GM12878 (cell line): ENCODE data around the gene OGFOD3. TPM values are rescaled to one million over a fixed set of nuclear protein-coding genes. Genes with fewer than 3 reads are reported as not detected.

ENCODE experiments used
- ATAC-seq: fragments of 200-7000 bp; cut with Tn5 transposase; 3 replicates; pipeline ENCODE4 v1.9.1; 2020; ENCODE audit warnings: mild to moderate bottlenecking, moderate library complexity
- BruUV-seq: library from RNA; stranded (reverse); fragments of 400-500 nt; replicated peaks from 2 replicates; lab custom pipeline; 2021; lab: Mats Ljungman, UMichigan
- CTCF ChIA-PET: fragments of 300-600 bp; sonication (Branson Sonifier 250); formaldehyde crosslinking; extraction: SDS; loops from one replicate; lab custom pipeline; 2021; ENCODE audit warnings: inconsistent platforms; lab: Yijun Ruan, JAX
- POLR2A ChIA-PET: fragments of 350-600 bp; formaldehyde crosslinking; extraction: SDS; loops from one replicate; lab custom pipeline; 2021; ENCODE audit warnings: inconsistent platforms; lab: Charles Lee
- RAD21 ChIA-PET: fragments of 300-600 bp; sonication (Branson Sonifier 250); formaldehyde crosslinking; loops from one replicate; lab custom pipeline; 2023; ENCODE audit warnings: antibody characterized with exemption; ENCODE audit not compliant: unreplicated experiment; lab: Charles Lee
- SMC1A ChIA-PET: fragments of 300-600 bp; sonication (Branson Sonifier 250); formaldehyde crosslinking; loops from one replicate; lab custom pipeline; 2023; ENCODE audit not compliant: unreplicated experiment, uncharacterized antibody; lab: Charles Lee
- DNase-seq: peaks from one replicate; pipeline ENCODE4 v3.0.0-alpha.2; 2011; ENCODE audit warnings: low read depth, low spot score
- FAIRE-seq: peaks from 3 replicates; lab custom pipeline; 2011; peaks lifted over from hg19 to GRCh38; lab: Jason Lieb, UNC
- H2AFZ ChIP-seq: 2 replicates; pipeline ENCODE4 v1.6.0; 2011; ENCODE audit warnings: low read depth, low read length, control low read depth; ENCODE audit not compliant: control insufficient read depth
- H3K27ac ChIP-seq: 2 replicates; pipeline ENCODE4 v1.5.1; 2011; ENCODE audit warnings: control low read depth; ENCODE audit not compliant: control insufficient read depth, insufficient read depth
- H3K27me3 ChIP-seq, 2 experiments: replicated peaks in 1 of 2; 2 replicates each; pipeline versions ENCODE4 v1.6.0 to v1.6.1; 2011; ENCODE audit warnings: low read length in 1 of 2; ENCODE audit not compliant: control insufficient read depth in 2 of 2, insufficient read depth in 2 of 2
- H3K36me3 ChIP-seq, 2 experiments: 2 replicates each; pipeline ENCODE4 v1.5.1; 2011; ENCODE audit warnings: low read length in 1 of 2; ENCODE audit not compliant: control insufficient read depth in 2 of 2, insufficient read depth in 2 of 2
- H3K4me1 ChIP-seq: 2 replicates; pipeline ENCODE4 v1.6.1; 2011; ENCODE audit warnings: mild to moderate bottlenecking, low read length, moderate library complexity, mixed read lengths; ENCODE audit not compliant: control insufficient read depth, insufficient read depth
- H3K4me2 ChIP-seq: 2 replicates; pipeline ENCODE4 v1.6.0; 2011; ENCODE audit warnings: control low read depth; ENCODE audit not compliant: control insufficient read depth, insufficient read depth
- H3K4me3 ChIP-seq: fragments of 200-600 bp; sonication (generic); 2 replicates; pipeline ENCODE4 v1.5.1; 2016
- H3K79me2 ChIP-seq: 2 replicates; pipeline ENCODE4 v1.6.0; 2011; ENCODE audit warnings: low read length; ENCODE audit not compliant: control insufficient read depth, insufficient read depth
- H3K9ac ChIP-seq: 2 replicates; pipeline ENCODE4 v1.8.0; 2011; ENCODE audit warnings: low read length, control low read depth, mixed read lengths; ENCODE audit not compliant: control insufficient read depth, insufficient read depth
- H3K9me3 ChIP-seq: replicated peaks from 3 replicates; pipeline ENCODE4 v1.5.1; 2011; ENCODE audit warnings: mild to moderate bottlenecking, low read length; ENCODE audit not compliant: control insufficient read depth, insufficient read depth
- H4K20me1 ChIP-seq: 2 replicates; pipeline ENCODE4 v1.6.0; 2011; ENCODE audit not compliant: control insufficient read depth, insufficient read depth
- BHLHE40 ChIP-seq, 2 experiments: fragments of 450-650 bp in 1 of 2; IDR thresholded peaks; 2 replicates each; pipeline ENCODE4 v1.6.1; 2011 to 2017; ENCODE audit warnings: low read depth in 2 of 2, borderline replicate concordance in 1 of 2, improper control_type of control experiment in 1 of 2, low read length in 1 of 2, mild to moderate bottlenecking in 1 of 2
- CHD4 ChIP-seq: fragments of 200-600 bp; sonication (generic); IDR thresholded peaks from 2 replicates; pipeline ENCODE4 v1.6.1; 2016; ENCODE audit warnings: mild to moderate bottlenecking
- DPF2 ChIP-seq: fragments of 450-650 bp; IDR thresholded peaks from 2 replicates; pipeline ENCODE4 v1.6.1; 2017; ENCODE audit warnings: mild to moderate bottlenecking
- EGR1 ChIP-seq, 2 experiments: IDR thresholded peaks; 1 replicate in 1 of 2; 2 replicates in 1 of 2; pipeline ENCODE4 v1.6.1; 2011 to 2012; ENCODE audit warnings: low read depth in 2 of 2, low read length in 2 of 2, borderline replicate concordance in 1 of 2, mild to moderate bottlenecking in 1 of 2, moderate library complexity in 1 of 2
- FOS ChIP-seq: IDR thresholded peaks from 3 replicates; pipeline ENCODE4 v1.6.1; 2011; ENCODE audit warnings: borderline replicate concordance; ENCODE audit not compliant: insufficient read length; ENCODE audit errors: extremely low read depth
- HDGF ChIP-seq: fragments of 450-650 bp; IDR thresholded peaks from 2 replicates; pipeline ENCODE4 v1.6.1; 2016; ENCODE audit warnings: antibody characterized with exemption
- IKZF2 ChIP-seq, 2 experiments: fragments of 450-650 bp; IDR thresholded peaks; 2 replicates each; pipeline ENCODE4 v1.6.1; 2017; ENCODE audit warnings: mild to moderate bottlenecking in 2 of 2, moderate library complexity in 2 of 2
- MLLT1 ChIP-seq: fragments of 450-650 bp; IDR thresholded peaks from 2 replicates; pipeline ENCODE4 v1.6.1; 2016; ENCODE audit warnings: mild to moderate bottlenecking
- MXI1 ChIP-seq: fragments of 150-350 bp; IDR thresholded peaks from 2 replicates; pipeline ENCODE4 v1.6.1; 2011; ENCODE audit warnings: low read depth, mild to moderate bottlenecking, inconsistent platforms, low read length, improper control_type of control experiment
- NBN ChIP-seq: fragments of 450-650 bp; IDR thresholded peaks from 2 replicates; pipeline ENCODE4 v1.6.1; 2016
- NR2F1 ChIP-seq: fragments of 450-650 bp; conservative IDR thresholded peaks from 2 replicates; pipeline ENCODE4 v1.6.1; 2017; ENCODE audit warnings: mild to moderate bottlenecking
- POLR2A ChIP-seq: IDR thresholded peaks from 2 replicates; pipeline ENCODE4 v1.6.1; 2011; ENCODE audit warnings: low read depth, mild to moderate bottlenecking, low read length
- RBBP5 ChIP-seq: fragments of 200-600 bp; sonication (generic); conservative IDR thresholded peaks from 2 replicates; pipeline ENCODE4 v1.6.1; 2016
- SMARCA5 ChIP-seq: fragments of 450-650 bp; IDR thresholded peaks from 2 replicates; pipeline ENCODE4 v1.6.1; 2017; ENCODE audit warnings: mild to moderate bottlenecking
- SUPT20H ChIP-seq: IDR thresholded peaks from 2 replicates; pipeline ENCODE4 v1.6.1; 2011; ENCODE audit warnings: low read depth, mild to moderate bottlenecking, low read length, moderate library complexity, borderline replicate concordance; ENCODE audit not compliant: control insufficient read depth
- TCF12 ChIP-seq: IDR thresholded peaks from 2 replicates; pipeline ENCODE4 v1.6.1; 2011; ENCODE audit warnings: low read depth, mild to moderate bottlenecking, low read length
- ZBTB4 ChIP-seq: fragments of 450-650 bp; formaldehyde crosslinking; IDR thresholded peaks from 2 replicates; pipeline ENCODE4 v1.4.0; 2022; ENCODE audit warnings: mild to moderate bottlenecking, moderate library complexity
- WGBS: methylation state at CpG from one replicate; pipeline ENCODE4 v1.1.6; 2016; ENCODE audit warnings: low lambda C conversion rate; ENCODE audit not compliant: insufficient replicate concordance, insufficient coverage; ENCODE audit errors: missing lambda C conversion rate; 5-methylcytosine and 5-hydroxymethylcytosine counted together
- in situ Hi-C: fragments of 300-500 bp; cut with MboI; formaldehyde crosslinking; loops from 9 replicates; pipeline ENCODE4 v1.14.3; 2018; ENCODE audit warnings: mixed read lengths
- intact Hi-C: fragments of 100-400 bp; cut with micrococcal nuclease; formaldehyde crosslinking; loops from one replicate; pipeline ENCODE4 v1.14.2; 2022; ENCODE audit not compliant: unreplicated experiment
- polyA plus RNA-seq, 11 experiments: library from polyadenylated mRNA; depleted of rRNA in 4 of 11; unstranded in 6 of 11; stranded (reverse) in 5 of 11; fragments of >200 nt; fragmentation: Nextera tagmentation in 4 of 11; fragmentation: Illumina TruSeq in 1 of 11; extraction: Ambion mirVana in 4 of 11; extraction: Trizol in 1 of 11; gene quantifications; 1 replicate in 1 of 11; 2 replicates in 10 of 11; pipeline versions ENCODE4 v1.2.1 to v1.2.3, GENCODE V29; 2011 to 2016; ENCODE audit warnings: inconsistent platforms in 2 of 11, missing spikeins in 2 of 11, low read depth in 1 of 11
- total RNA-seq, 4 experiments: library from RNA; depleted of rRNA in 3 of 4; stranded (reverse); fragments of >200 nt in 3 of 4; fragmentation: Illumina TruSeq in 1 of 4; extraction: Trizol in 1 of 4; gene quantifications; 2 replicates each; pipeline versions ENCODE4 v1.2.1 to v1.2.3, GENCODE V29; 2013 to 2021

Gene OGFOD3
- total and polyA plus RNA-seq, 10 of the 15 experiments (the other 5 are each of a cell fraction or from before 2014, with no cell fraction given): 0.48 to 28.4 (median 18.3) TPM

GRCh38 chr17:82350182-82351030, 68.0 kb downstream of the OGFOD3 start:
- BruUV-seq: no TSS peak
- Histone ChIP-seq H3K27ac (no peak overlapping the region), H3K4me1 (peaks cover 15% of the 10 kb centered on the region), H2AFZ (no peak overlapping the region), H3K27me3 (no peaks in the 10 kb centered on the region), H3K4me2 (no peak overlapping the region), H3K9ac (no peak overlapping the region), H4K20me1 (no peaks in the 10 kb centered on the region), H3K9me3 (no peaks in the 10 kb centered on the region), H3K36me3 (no peaks in the 10 kb centered on the region), H3K79me2 (no peaks in the 10 kb centered on the region), H3K4me3 (no peak overlapping the region)
- FAIRE-seq: no peak
- DNase-seq: no peak
- POLR2A ChIA-PET: interaction anchor here (0.9 to 1.8 kb wide), 4 partner anchors 52 to 69 kb away, joined by 3 to 5 read pairs (median 3); no protein-coding TSS in a partner anchor
- peak; percentile 70 for ATAC-seq
- CTCF ChIA-PET: interaction anchor here (0.6 to 3.7 kb wide), 28 partner anchors 12 to 321 kb away, joined by 3 to 35 read pairs (median 5); partner anchors contain the start of genes HEXD, OGFOD3 and SECTM1
- RAD21 ChIA-PET: interaction anchor here (0.6 to 3.3 kb wide), 19 partner anchors 14 to 320 kb away, joined by 3 to 16 read pairs (median 4); partner anchors contain the start of gene OGFOD3
- SMC1A ChIA-PET: interaction anchor here (0.5 to 2.5 kb wide), 15 partner anchors 47 to 629 kb away, joined by 3 to 14 read pairs (median 4); partner anchors contain the start of gene HEXD
- intact Hi-C loops: loop anchor here (1.0 to 5.0 kb wide), 3 partner anchors 64 to 204 kb away; no protein-coding TSS in a partner anchor
- 40% methylated on average over 28 of the region's 28 CpGs for WGBS
- in situ Hi-C loops: loop anchor here (5.0 kb wide), 2 partner anchors 57 to 202 kb away; no protein-coding TSS in a partner anchor
- TF ChIP-seq SUPT20H (no peak), MXI1 (no peak), RBBP5 (no peak), ZBTB4 (CRISPR knock-in tag) (no peak), TCF12 (0 out of 2 replicates have a peak, but pooled peaks have one; percentile 25), FOS (no peak), BHLHE40 (IDR thresholded peaks at IDR 0.05; ENCODE audit: borderline replicate concordance in 1 of 2, low read depth in 2 of 2, low read length in 1 of 2) (peak; percentile 34 to 75; a peak in 2 of 4 replicates), NBN (peak; percentile 71), POLR2A (no peak), DPF2 (0 out of 2 replicates have a peak, but pooled peaks have one; percentile 32), SMARCA5 (peak; percentile 20; the same call in 1 of the 2 replicates), IKZF2 (IDR thresholded peaks at IDR 0.05) (0 out of 4 replicates have a peak, but pooled peaks of 1 of the 2 experiments have one; percentile 10), NR2F1 (peak; percentile 69), HDGF (0 out of 2 replicates have a peak, but pooled peaks have one; percentile 13), CHD4 (no peak), EGR1 (IDR thresholded peaks at IDR 0.05; ENCODE audit: borderline replicate concordance in 1 of 2, low read depth in 2 of 2, low read length in 2 of 2) (no peak), MLLT1 (peak; percentile 95)
